GM19463 (cell line): ENCODE measurements around the gene PPP3CA.
"Not testable (repeated sequence)": the region's sequence is repeated elsewhere in the genome, so short reads cannot be mapped to it uniquely, and the experiment has no call there.

Experiments used
- ATAC-seq: cut with Tn5 transposase; IDR thresholded peaks from one replicate; pipeline ENCODE4 v1.9.1; 2021; ENCODE audit warnings: mild to moderate bottlenecking, moderate library complexity; ENCODE audit not compliant: unreplicated experiment

Gene PPP3CA

GRCh38 chr4:101152521-101152920 is 194.8 kb downstream of the PPP3CA start:
- no peak for ATAC-seq

GRCh38 chr4:101148551-101148950 is 198.8 kb downstream of the PPP3CA start:
- ATAC-seq = no peak

- ATAC-seq = no peak
These were observed 200.0 kb downstream of the PPP3CA start for GRCh38 chr4:101147283-101147682.

- no peak for ATAC-seq
These were observed 202.3 kb downstream of the PPP3CA start for GRCh38 chr4:101145021-101145420.

- peak; percentile 32 for ATAC-seq
These were observed 205.1 kb downstream of the PPP3CA start for GRCh38 chr4:101142259-101142658.

- peak; percentile 2 for ATAC-seq
These were observed 205.5 kb downstream of the PPP3CA start for GRCh38 chr4:101141855-101142254.

GRCh38 chr4:101141230-101141629 is 206.1 kb downstream of the PPP3CA start:
- peak; percentile 43 for ATAC-seq

GRCh38 chr4:101140228-101140627 is 207.1 kb downstream of the PPP3CA start:
- no peak for ATAC-seq

- no peak for ATAC-seq
These were observed 210.7 kb downstream of the PPP3CA start for GRCh38 chr4:101136373-101137370.

GRCh38 chr4:101135371-101136010 is 211.8 kb downstream of the PPP3CA start:
- no peak for ATAC-seq

GRCh38 chr4:101131058-101131457 is 216.3 kb downstream of the PPP3CA start:
- ATAC-seq = not testable (repeated sequence)

- not testable (repeated sequence) for ATAC-seq
These were observed 218.4 kb downstream of the PPP3CA start for GRCh38 chr4:101128898-101129297.

- no peak for ATAC-seq
These were observed 218.9 kb downstream of the PPP3CA start for GRCh38 chr4:101128473-101128872.

- no peak for ATAC-seq
These were observed 220.0 kb downstream of the PPP3CA start for GRCh38 chr4:101127176-101127790.

GRCh38 chr4:101126059-101126458 is 221.3 kb downstream of the PPP3CA start:
- no peak for ATAC-seq

GRCh38 chr4:101125045-101125942 is 222.0 kb downstream of the PPP3CA start:
- no peak for ATAC-seq

GRCh38 chr4:101123231-101123630 is 224.1 kb downstream of the PPP3CA start:
- no peak for ATAC-seq

- ATAC-seq = no peak
These were observed 225.3 kb downstream of the PPP3CA start for GRCh38 chr4:101122019-101122418.

GRCh38 chr4:101119141-101119540 is 228.2 kb downstream of the PPP3CA start:
- no peak for ATAC-seq

- no peak for ATAC-seq
These were observed 228.7 kb downstream of the PPP3CA start for GRCh38 chr4:101118617-101119016.
